B cell (primary cell): Measurements from ENCODE around the gene GPLD1. TPM values are rescaled to one million over a fixed set of nuclear protein-coding genes. Genes with fewer than 3 reads are reported as not detected.

Experiments used
- ATAC-seq: fragments of 200-7000 bp; cut with Tn5 transposase; one replicate; pipeline ENCODE4 v1.10.0; 2021; ENCODE audit warnings: low read depth, mild to moderate bottlenecking, moderate number of reproducible peaks, moderate library complexity
- CTCF ChIA-PET: fragments of 350-600 bp; sonication (Branson Sonifier 250); formaldehyde crosslinking; loops from one replicate; lab custom pipeline; 2021; ENCODE audit warnings: antibody characterized with exemption, inconsistent platforms; lab: Charles Lee
- POLR2A ChIA-PET: fragments of 350-600 bp; sonication (Branson Sonifier 250); formaldehyde crosslinking; loops from one replicate; lab custom pipeline; 2021; ENCODE audit warnings: antibody characterized with exemption; lab: Charles Lee
- DNase-seq: peaks from one replicate; pipeline ENCODE4 v3.0.0; 2013
- H2AFZ ChIP-seq: 2 replicates; pipeline ENCODE4 v1.6.1; 2012; ENCODE audit warnings: mild to moderate bottlenecking, low read depth, low read length; ENCODE audit not compliant: insufficient read depth, poor library complexity, severe bottlenecking
- H3K27ac ChIP-seq, 2 donors: 1 replicate in 1 of 2; 2 replicates in 1 of 2; pipeline ENCODE4 v1.5.1; 2012 to 2013; ENCODE audit warnings: low read length in 2 of 2, mild to moderate bottlenecking in 2 of 2, moderate library complexity in 1 of 2
- H3K27me3 ChIP-seq, 4 experiments: fragments of 200-600 bp in 1 of 4; sonication (generic) in 1 of 4; replicated peaks in 1 of 4; 1 replicate in 2 of 4; 2 replicates in 2 of 4; pipeline versions ENCODE4 v1.6.1 to v1.7.0; 2013 to 2016; ENCODE audit warnings: low read length in 3 of 4, mild to moderate bottlenecking in 2 of 4, mixed read lengths in 1 of 4, moderate library complexity in 1 of 4; ENCODE audit not compliant: insufficient read depth in 4 of 4, control insufficient read depth in 3 of 4; ENCODE audit errors: control extremely low read depth in 1 of 4
- H3K36me3 ChIP-seq, 2 experiments: replicated peaks in 1 of 2; 1 replicate in 1 of 2; 2 replicates in 1 of 2; pipeline versions ENCODE4 v1.6.1 to v1.7.1; 2013; ENCODE audit warnings: low read length in 1 of 2; ENCODE audit not compliant: insufficient read depth in 2 of 2, control insufficient read depth in 1 of 2; ENCODE audit errors: control extremely low read depth in 1 of 2, extremely low read depth in 1 of 2
- H3K4me1 ChIP-seq, 2 donors: fragments of 200-600 bp in 1 of 2; sonication (generic) in 1 of 2; 1 replicate in 1 of 2; 2 replicates in 1 of 2; pipeline versions ENCODE4 v1.5.1 to v1.6.1; 2013 to 2017; ENCODE audit warnings: low read length in 2 of 2; ENCODE audit not compliant: control insufficient read depth in 2 of 2, insufficient read depth in 2 of 2
- H3K4me2 ChIP-seq: replicated peaks from 2 replicates; pipeline ENCODE3; 2012; ENCODE audit warnings: mild to moderate bottlenecking, low read depth, low read length; ENCODE audit not compliant: poor library complexity, severe bottlenecking
- H3K4me3 ChIP-seq, 5 experiments: fragments of 200-600 bp in 1 of 5; sonication (generic) in 1 of 5; 1 replicate in 3 of 5; 2 replicates in 2 of 5; pipeline versions ENCODE4 v1.5.1 to v1.7.0; 2011 to 2016; ENCODE audit warnings: low read length in 4 of 5, mild to moderate bottlenecking in 4 of 5, low read depth in 2 of 5, control low read depth in 1 of 5, moderate library complexity in 1 of 5; ENCODE audit not compliant: insufficient read depth in 1 of 5; ENCODE audit errors: control extremely low read depth in 1 of 5, extremely low read depth in 1 of 5
- H3K79me2 ChIP-seq: fragments of 200-600 bp; sonication (generic); one replicate; pipeline ENCODE4 v1.6.0; 2016; ENCODE audit warnings: low read length; ENCODE audit not compliant: control insufficient read depth, insufficient read depth
- H3K9ac ChIP-seq: fragments of 200-600 bp; sonication (generic); 2 replicates; pipeline ENCODE4 v1.6.1; 2017; ENCODE audit warnings: mild to moderate bottlenecking, low read length, moderate library complexity
- H3K9me3 ChIP-seq, 3 donors: one replicate each; pipeline versions ENCODE4 v1.6.1 to v1.7.1; 2013; ENCODE audit warnings: low read length in 2 of 3; ENCODE audit not compliant: control insufficient read depth in 2 of 3, insufficient read depth in 1 of 3; ENCODE audit errors: control extremely low read depth in 1 of 3
- H4K20me1 ChIP-seq: 2 replicates; pipeline ENCODE4 v1.6.0; 2012; ENCODE audit warnings: mild to moderate bottlenecking, low read length; ENCODE audit not compliant: insufficient read depth, control insufficient read depth, poor library complexity, severe bottlenecking
- H3K27ac Mint-ChIP-seq: one replicate; pipeline ENCODE4 v1.8.0; 2021; ENCODE audit warnings: mixed read lengths
- H3K27me3 Mint-ChIP-seq: one replicate; pipeline ENCODE4 v1.8.0; 2021; ENCODE audit warnings: mixed read lengths
- H3K4me1 Mint-ChIP-seq: one replicate; pipeline ENCODE4 v1.8.0; 2021; ENCODE audit warnings: mixed read lengths
- H3K4me3 Mint-ChIP-seq: one replicate; pipeline ENCODE4 v1.8.0; 2021; ENCODE audit warnings: mixed read lengths
- H3K9me3 Mint-ChIP-seq: one replicate; pipeline ENCODE4 v1.8.0; 2022; ENCODE audit warnings: mixed read lengths; ENCODE audit not compliant: insufficient read depth
- EZH2 ChIP-seq: IDR thresholded peaks from 2 replicates; pipeline ENCODE4 v1.6.1; 2012; ENCODE audit warnings: borderline replicate concordance, low read depth, mild to moderate bottlenecking, moderate library complexity, low read length; ENCODE audit not compliant: insufficient read depth, poor library complexity, severe bottlenecking
- WGBS: methylation state at CpG from one replicate; pipeline ENCODE4 v1.1.5; 2013; ENCODE audit warnings: missing lambda C conversion rate; ENCODE audit not compliant: insufficient coverage; 5-methylcytosine and 5-hydroxymethylcytosine counted together
- intact Hi-C: fragments of 100-400 bp; cut with micrococcal nuclease; formaldehyde crosslinking; loops from one replicate; pipeline ENCODE4 v1.10.0; 2022
- polyA plus RNA-seq: library from polyadenylated mRNA; depleted of rRNA; stranded (reverse); fragments of >200 nt; gene quantifications from 2 replicates; pipeline ENCODE4 v1.2.3, GENCODE V29; 2012
- total RNA-seq, 2 donors: library from RNA; stranded (reverse); fragments of 120-200 nt in 1 of 2; gene quantifications; 1 replicate in 1 of 2; 2 replicates in 1 of 2; pipeline versions ENCODE4 v1.2.3 to v1.2.4, GENCODE V29; 2013 to 2022
- TF ChIP-seq, protein P1 (sequence below): fragments of 200-600 bp; IDR thresholded peaks from one replicate; pipeline ENCODE4 v1.8.0; 2022; ENCODE audit warnings: antibody characterized with exemption, mild to moderate bottlenecking

Gene GPLD1
- total and polyA plus RNA-seq, 2 donors (not counting 1 experiment from before 2014, with no cell fraction given), result 1.9 to 7.0 TPM

DNA sequence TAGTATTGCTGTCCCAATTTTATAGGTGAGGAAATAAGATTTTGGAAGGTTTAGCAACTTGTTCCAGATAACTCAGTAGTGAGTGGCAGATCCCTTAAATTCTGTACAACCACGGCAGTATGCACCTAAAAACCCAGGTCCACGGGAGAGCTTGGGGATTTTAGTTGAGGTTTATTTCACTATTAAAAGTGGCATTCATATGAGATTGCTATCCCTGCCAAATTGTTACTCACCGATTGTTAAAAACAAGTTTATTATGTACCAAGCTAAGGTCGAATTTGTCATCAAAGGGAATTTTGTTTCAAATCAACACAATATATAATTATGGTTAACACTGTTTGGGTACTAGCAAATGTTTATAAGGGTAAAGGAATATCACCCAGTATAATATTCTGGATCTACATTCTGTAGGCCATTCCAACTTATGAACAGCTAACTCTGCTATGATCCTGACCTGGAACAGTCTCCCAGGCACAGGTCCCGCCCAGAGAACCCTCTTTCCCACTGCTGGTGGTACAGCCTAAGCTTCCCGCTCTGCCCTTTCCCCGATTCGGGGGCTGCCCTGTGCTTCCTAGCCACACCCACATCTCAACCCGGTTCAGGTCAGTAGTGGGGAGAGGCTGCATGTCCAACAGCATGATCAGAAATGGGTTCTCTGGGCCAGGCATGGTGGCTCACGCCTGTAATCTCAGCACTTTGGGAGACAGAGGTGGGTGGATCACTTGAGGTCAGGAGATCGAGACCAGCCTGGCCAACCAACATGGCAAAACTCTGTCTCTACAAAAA is 24.9 kb downstream of the GPLD1 start:
- Histone ChIP-seq H3K27ac (no peak overlapping the region), H3K36me3 (no peaks in the 10 kb centered on the region), H3K9me3 (no peaks in the 10 kb centered on the region), H3K4me3 (no peak overlapping the region), H3K4me1 (no peaks in the 10 kb centered on the region), H3K27me3 (no peaks in the 10 kb centered on the region), H3K9ac (no peak overlapping the region), H3K4me2 (no peak overlapping the region), H2AFZ (no peak overlapping the region), H4K20me1 (no peaks in the 10 kb centered on the region), H3K79me2 (no peaks in the 10 kb centered on the region)
- POLR2A ChIA-PET, result no interaction called here
- CTCF ChIA-PET, result no interaction called here
- TF ChIP-seq EZH2, result no peak
- TF ChIP-seq, protein P1, sequence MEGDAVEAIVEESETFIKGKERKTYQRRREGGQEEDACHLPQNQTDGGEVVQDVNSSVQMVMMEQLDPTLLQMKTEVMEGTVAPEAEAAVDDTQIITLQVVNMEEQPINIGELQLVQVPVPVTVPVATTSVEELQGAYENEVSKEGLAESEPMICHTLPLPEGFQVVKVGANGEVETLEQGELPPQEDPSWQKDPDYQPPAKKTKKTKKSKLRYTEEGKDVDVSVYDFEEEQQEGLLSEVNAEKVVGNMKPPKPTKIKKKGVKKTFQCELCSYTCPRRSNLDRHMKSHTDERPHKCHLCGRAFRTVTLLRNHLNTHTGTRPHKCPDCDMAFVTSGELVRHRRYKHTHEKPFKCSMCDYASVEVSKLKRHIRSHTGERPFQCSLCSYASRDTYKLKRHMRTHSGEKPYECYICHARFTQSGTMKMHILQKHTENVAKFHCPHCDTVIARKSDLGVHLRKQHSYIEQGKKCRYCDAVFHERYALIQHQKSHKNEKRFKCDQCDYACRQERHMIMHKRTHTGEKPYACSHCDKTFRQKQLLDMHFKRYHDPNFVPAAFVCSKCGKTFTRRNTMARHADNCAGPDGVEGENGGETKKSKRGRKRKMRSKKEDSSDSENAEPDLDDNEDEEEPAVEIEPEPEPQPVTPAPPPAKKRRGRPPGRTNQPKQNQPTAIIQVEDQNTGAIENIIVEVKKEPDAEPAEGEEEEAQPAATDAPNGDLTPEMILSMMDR, result no peak
- no peak overlapping the region for H3K27ac Mint-ChIP-seq
- DNase-seq (no peak), ATAC-seq (no peak)
- 100% methylated on average over 2 of the region's 11 CpGs for WGBS
- no peaks in the 10 kb centered on the region for H3K9me3 Mint-ChIP-seq
- H3K4me3 Mint-ChIP-seq, result no peak overlapping the region
- intact Hi-C loops, result no loop called here
- no peaks in the 10 kb centered on the region for H3K27me3 Mint-ChIP-seq
- no peaks in the 10 kb centered on the region for H3K4me1 Mint-ChIP-seq

DNA sequence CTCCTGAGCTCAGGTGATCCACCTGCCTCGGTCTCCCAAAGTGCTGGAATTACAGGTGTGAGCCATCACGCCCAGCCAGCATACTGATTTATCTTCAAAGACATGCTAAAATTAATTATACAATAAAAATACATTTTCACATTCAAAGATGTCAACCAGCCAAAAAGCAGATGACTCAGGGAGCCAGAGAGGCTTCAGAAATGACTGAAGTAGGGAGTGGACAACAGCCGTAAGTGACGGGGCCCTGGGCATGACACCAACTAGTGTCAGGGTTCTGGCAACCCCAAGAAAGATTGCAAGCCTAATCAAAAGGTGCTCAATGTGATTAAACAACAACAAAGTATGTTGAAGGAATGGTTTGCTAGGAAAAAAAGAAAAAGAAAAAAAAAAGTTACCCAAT is 28.4 kb downstream of the GPLD1 start:
- ATAC-seq, result no peak
- no peak for TF ChIP-seq EZH2
- TF ChIP-seq, protein P1, result no peak
- no peak overlapping the region for H3K4me2 ChIP-seq
- H3K27ac Mint-ChIP-seq, result no peak overlapping the region
- no peaks in the 10 kb centered on the region for H3K27me3 Mint-ChIP-seq
- no peak overlapping the region for H3K9ac ChIP-seq
- H3K9me3 Mint-ChIP-seq, result no peaks in the 10 kb centered on the region
- H3K4me1 Mint-ChIP-seq, result no peaks in the 10 kb centered on the region
- no peak overlapping the region for H3K27ac ChIP-seq
- H3K27me3 ChIP-seq, result no peaks in the 10 kb centered on the region
- H3K4me3 Mint-ChIP-seq, result no peak overlapping the region
- H3K4me1 ChIP-seq, result no peaks in the 10 kb centered on the region
- no peak overlapping the region for H2AFZ ChIP-seq
- no peaks in the 10 kb centered on the region for H4K20me1 ChIP-seq
- no peak for DNase-seq
- CTCF ChIA-PET, result no interaction called here
- no peaks in the 10 kb centered on the region for H3K79me2 ChIP-seq
- intact Hi-C loops, result no loop called here
- H3K36me3 ChIP-seq, result no peaks in the 10 kb centered on the region
- no peak overlapping the region for H3K4me3 ChIP-seq
- no peaks in the 10 kb centered on the region for H3K9me3 ChIP-seq
- POLR2A ChIA-PET, result no interaction called here
- WGBS, result 93% methylated on average over 3 of the region's 4 CpGs
